GM23338 (cell line): ENCODE data around the gene NAA10.

Experiments used
- CTCF ChIP-seq, 2 experiments: fragments of 200-600 bp in 1 of 2; sonication (generic) in 1 of 2; conservative IDR thresholded peaks; 2 replicates each; pipeline versions ENCODE4 v1.5.1 to v1.6.1; 2016 to 2017; ENCODE audit warnings: antibody characterized with exemption in 2 of 2, low read depth in 2 of 2, mild to moderate bottlenecking in 2 of 2, moderate library complexity in 1 of 2
- EZH2 ChIP-seq: fragments of 200-600 bp; sonication (generic); IDR thresholded peaks from one replicate; pipeline ENCODE4 v1.8.0; 2017; ENCODE audit warnings: antibody characterized with exemption, mild to moderate bottlenecking, low read depth; ENCODE audit not compliant: unreplicated experiment
- POLR2AphosphoS5 ChIP-seq: IDR thresholded peaks from 2 replicates; pipeline ENCODE4 v1.6.1; 2016; ENCODE audit warnings: antibody characterized with exemption, low read depth

- TF ChIP-seq CTCF (conservative IDR thresholded peaks at IDR 0.05; ENCODE audit: low read depth in 2 of 2): no peak
- TF ChIP-seq EZH2: no peak
- no peak for TF ChIP-seq POLR2AphosphoS5
Measured at GRCh38 chrX:153881281-153881680, 53.6 kb downstream of the NAA10 start.
